ENCODE data around the gene DRAP1. TPM values are rescaled to one million over a fixed set of nuclear protein-coding genes. Genes with fewer than 3 reads are reported as not detected.

DRAP1 gene
- total RNA-seq, result 147 and 149 TPM in 2 replicates

GRCh38 chr11:65919141-65919572 lies at the start of gene DRAP1:
Gene DRAP1 (plus strand): TSS chr11:65919426. CDS start chr11:65919502, 76 bp downstream.

GRCh38 chr11:65872586-65873317 lies 46.5 kb upstream of the DRAP1 start, which contains the start of gene EFEMP2:
Gene EFEMP2 (minus strand): TSS chr11:65872800. CDS start chr11:65872354, 446 bp downstream.

GRCh38 chr11:65879617-65880016 lies 39.6 kb upstream of the DRAP1 start, which contains the start of gene CTSW:
Gene CTSW (plus strand): TSS chr11:65879837. CDS start chr11:65879855, 18 bp downstream.

GRCh38 chr11:65888163-65888814 lies 30.9 kb upstream of the DRAP1 start, which contains the start of gene FIBP:
Gene FIBP (minus strand): TSS chr11:65888471. CDS start chr11:65888418, 53 bp downstream.

DNA sequence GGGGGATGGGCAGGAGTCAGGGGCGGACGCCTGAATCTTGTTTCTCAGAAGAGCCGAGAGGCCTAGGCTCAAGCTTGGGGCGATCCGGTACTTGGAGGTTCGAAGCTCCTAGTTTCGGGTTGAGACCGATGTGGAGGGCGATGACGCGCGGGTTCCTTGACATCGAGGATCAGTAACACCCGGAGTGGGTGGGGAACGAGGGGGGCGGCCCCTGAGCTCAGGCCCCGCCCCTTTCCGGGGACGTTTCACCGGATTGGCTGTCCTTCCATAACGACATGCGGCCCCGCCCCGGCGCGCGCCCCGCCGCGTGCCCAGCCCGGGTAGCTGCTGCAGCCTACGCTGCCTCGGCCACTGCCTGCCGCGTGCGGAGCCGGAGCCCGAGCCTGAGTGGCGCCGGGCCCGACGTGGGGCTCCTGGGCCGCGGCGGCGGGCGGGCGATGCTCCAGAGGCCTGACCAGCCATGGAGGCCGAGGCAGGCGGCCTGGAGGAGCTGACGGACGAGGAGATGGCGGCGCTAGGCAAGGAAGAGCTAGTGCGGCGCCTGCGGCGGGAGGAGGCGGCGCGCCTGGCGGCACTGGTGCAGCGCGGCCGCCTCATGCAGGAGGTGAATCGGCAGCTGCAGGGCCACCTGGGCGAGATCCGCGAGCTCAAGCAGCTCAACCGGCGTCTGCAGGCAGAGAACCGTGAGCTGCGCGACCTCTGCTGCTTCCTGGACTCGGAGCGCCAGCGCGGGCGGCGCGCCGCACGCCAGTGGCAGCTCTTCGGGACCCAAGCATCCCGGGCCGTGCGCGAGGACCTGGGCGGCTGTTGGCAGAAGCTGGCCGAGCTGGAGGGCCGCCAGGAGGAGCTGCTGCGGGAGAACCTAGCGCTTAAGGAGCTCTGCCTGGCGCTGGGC lies 28.7 kb upstream of the DRAP1 start, which contains the start of gene CCDC85B:
TSS of gene CCDC85B (plus strand) at position 350 of the 895 bp plus-strand sequence. CDS start at position 461, 111 bp downstream.

DNA sequence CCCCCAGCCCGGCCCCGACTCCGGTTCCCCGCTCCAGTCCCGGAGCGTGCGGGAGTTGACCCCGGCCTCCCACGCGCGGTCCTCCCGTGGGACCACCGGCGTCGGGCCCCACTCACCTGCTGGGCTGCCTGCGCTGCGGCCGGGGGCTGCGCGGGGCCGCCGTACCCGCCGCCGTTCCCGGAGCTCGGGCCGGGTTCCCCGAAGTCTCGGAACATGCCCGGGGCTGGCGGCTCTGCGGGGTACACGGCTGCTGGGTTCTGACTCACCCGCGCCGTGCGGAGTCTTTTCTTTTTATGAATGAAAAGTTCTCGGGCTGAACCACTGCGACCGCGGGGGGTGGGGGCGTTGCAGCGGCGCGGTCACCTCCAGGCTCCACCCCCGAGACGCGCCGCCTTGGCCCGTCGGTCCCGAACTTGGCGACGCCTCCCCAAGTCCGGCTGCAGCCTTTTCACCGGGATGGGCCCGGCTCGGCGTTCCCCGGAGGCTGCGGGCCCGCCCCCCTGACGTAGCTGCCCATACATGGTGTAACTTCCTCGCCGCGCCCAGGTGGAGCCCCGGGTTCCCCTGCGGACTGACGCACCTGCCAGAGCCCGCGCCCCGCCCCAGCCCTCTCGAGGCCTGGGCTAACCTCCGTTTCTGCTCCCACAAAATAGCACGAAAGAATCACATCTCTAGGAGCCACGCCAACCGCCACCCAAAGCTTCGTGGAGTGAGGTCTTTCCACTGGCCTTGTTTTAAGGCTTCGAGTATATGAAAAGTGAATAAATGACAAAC lies 18.9 kb upstream of the DRAP1 start, which contains the start of gene FOSL1:
TSS of gene FOSL1 (minus strand) at position 264 of the 774 bp plus-strand sequence. CDS start at position 215, 49 bp downstream.

GRCh38 chr11:65918211-65919140 lies 750 bp upstream of the DRAP1 start, which contains the start of gene C11orf68:
Gene C11orf68 (minus strand): TSS chr11:65919062. CDS start chr11:65919031, 31 bp downstream.

DNA sequence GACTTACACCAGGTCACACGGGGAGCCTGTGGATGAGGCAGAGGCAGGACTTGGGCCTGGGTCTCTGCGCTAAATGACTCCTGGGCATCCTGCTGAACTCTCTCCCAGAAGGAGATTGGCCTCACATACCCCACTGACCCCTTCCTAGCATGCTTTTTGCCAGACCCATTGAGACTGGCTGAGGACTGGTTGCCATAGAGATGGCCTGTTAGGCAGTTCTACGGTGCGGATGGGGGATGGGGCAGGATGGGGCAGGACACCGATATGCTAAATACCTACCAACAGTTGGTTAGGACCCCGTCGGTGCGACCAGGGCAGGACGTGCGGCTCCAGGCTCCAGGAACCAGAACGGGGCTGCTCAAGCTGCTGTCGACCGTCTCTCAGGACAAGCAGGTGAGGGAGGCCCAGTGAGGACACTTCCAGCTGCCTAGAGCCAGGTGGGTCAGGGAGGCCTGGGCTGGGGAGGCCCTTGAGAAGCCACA lies 26.2 kb downstream of the DRAP1 start, which contains the start of gene TSGA10IP:
TSS of gene TSGA10IP (plus strand) at position 51 of the 482 bp plus-strand sequence. CDS start at position 247, 196 bp downstream.

DNA sequence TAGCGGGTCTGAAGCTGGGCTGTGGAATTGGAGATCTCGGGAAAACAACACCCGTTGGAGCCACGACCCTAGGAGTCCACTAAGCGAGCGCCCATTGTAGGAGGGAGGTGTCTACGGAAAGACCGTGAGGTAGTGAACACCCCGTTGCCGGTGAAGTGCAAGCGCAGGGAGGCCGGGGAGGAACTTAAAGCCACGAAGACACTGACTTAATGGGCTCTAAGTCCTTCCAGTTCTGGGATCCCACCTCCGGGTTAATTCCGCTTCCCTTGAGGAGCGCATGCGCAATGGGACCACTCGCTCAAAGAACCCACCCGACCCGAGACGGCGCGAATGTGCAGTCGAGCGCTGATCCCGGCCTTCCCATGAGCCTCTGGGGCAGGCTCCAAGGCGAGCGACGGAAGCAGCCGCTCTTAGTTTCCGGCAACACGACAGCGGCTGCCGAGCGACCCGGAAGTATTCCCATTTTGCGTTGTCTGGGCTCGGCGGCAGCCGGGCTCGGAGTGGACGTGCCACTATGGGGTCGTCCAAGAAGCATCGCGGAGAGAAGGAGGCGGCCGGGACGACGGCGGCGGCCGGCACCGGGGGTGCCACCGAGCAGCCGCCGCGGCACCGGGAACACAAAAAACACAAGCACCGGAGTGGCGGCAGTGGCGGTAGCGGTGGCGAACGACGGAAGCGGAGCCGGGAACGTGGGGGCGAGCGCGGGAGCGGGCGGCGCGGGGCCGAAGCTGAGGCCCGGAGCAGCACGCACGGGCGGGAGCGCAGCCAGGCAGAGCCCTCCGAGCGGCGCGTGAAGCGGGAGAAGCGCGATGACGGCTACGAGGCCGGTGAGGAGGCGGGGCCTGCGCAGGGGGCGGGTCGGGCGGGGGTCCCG lies 42.3 kb downstream of the DRAP1 start, which contains the start of gene SART1:
TSS of gene SART1 (plus strand) at position 468 of the 874 bp plus-strand sequence. CDS start at position 515, 47 bp downstream.

Other genes starting within 250 kb of the DRAP1 start
- 36.9 and 40.2 TPM in 2 replicates for gene KAT5, start 207.2 kb upstream of the DRAP1 start, total RNA-seq
- 35.1 and 51.9 TPM in 2 replicates for gene RNASEH2C, start 198.6 kb upstream of the DRAP1 start, total RNA-seq
- 11.8 and 14.9 TPM in 2 replicates for gene AP5B1, start 138.4 kb upstream of the DRAP1 start, total RNA-seq
- gene OVOL1, start 132.4 kb upstream of the DRAP1 start, total RNA-seq, result not detected in 2 replicates
- 1.2 and 2.2 TPM in 2 replicates for gene SNX32, start 85.5 kb upstream of the DRAP1 start, total RNA-seq
- 577 and 633 TPM in 2 replicates for gene CFL1, start 61.2 kb upstream of the DRAP1 start, total RNA-seq
- 29.2 and 34.4 TPM in 2 replicates for gene MUS81, start 59.0 kb upstream of the DRAP1 start, total RNA-seq
- 102 and 105 TPM in 2 replicates for gene EFEMP2, start 46.6 kb upstream of the DRAP1 start, total RNA-seq
- gene CTSW, start 39.6 kb upstream of the DRAP1 start, total RNA-seq, result 0.13 TPM in 1 of 2 replicates, not detected in the other
- gene FIBP, start 31.0 kb upstream of the DRAP1 start, total RNA-seq, result 130 and 132 TPM in 2 replicates
- 57.9 and 60.6 TPM in 2 replicates for gene CCDC85B, start 28.8 kb upstream of the DRAP1 start, total RNA-seq
- gene FOSL1, start 19.0 kb upstream of the DRAP1 start, total RNA-seq, result 13.1 and 26.1 TPM in 2 replicates
- gene C11orf68, start 364 bp upstream of the DRAP1 start, total RNA-seq, result 26.8 and 32.6 TPM in 2 replicates
- gene TSGA10IP, start 26.1 kb downstream of the DRAP1 start, total RNA-seq, result not detected in 2 replicates
- 24.2 and 24.4 TPM in 2 replicates for gene SART1, start 42.3 kb downstream of the DRAP1 start, total RNA-seq
- gene EIF1AD, start 82.7 kb downstream of the DRAP1 start, total RNA-seq, result 26.6 and 27.2 TPM in 2 replicates
- 37.4 and 40.0 TPM in 2 replicates for gene BANF1, start 83.1 kb downstream of the DRAP1 start, total RNA-seq
- 3.0 and 7.6 TPM in 2 replicates for gene CST6, start 92.6 kb downstream of the DRAP1 start, total RNA-seq
- gene CATSPER1, start 107.1 kb downstream of the DRAP1 start, total RNA-seq, result 0.26 and 0.43 TPM in 2 replicates
- gene GAL3ST3, start 129.7 kb downstream of the DRAP1 start, total RNA-seq, result 0.32 TPM in 1 of 2 replicates, not detected in the other
- gene SF3B2, start 132.9 kb downstream of the DRAP1 start, total RNA-seq, result 116 and 131 TPM in 2 replicates
- gene PACS1, start 150.8 kb downstream of the DRAP1 start, total RNA-seq, result 29.5 and 36.6 TPM in 2 replicates

Measured in articular chondrocyte of knee joint (primary cell).